Fibroblast of the aortic adventitia (primary cell): ENCODE data around the gene PSMB3. TPM values are rescaled to one million over a fixed set of nuclear protein-coding genes. Genes with fewer than 3 reads are reported as not detected.

Source experiments
- DNase-seq: peaks from one replicate; pipeline ENCODE4 v3.0.0-alpha.2; 2010; ENCODE audit warnings: low read depth
- H3K4me3 ChIP-seq: 2 replicates; pipeline ENCODE4 v1.5.1; 2011; ENCODE audit warnings: low read depth, mild to moderate bottlenecking, control low read depth, low read length, moderate library complexity
- total RNA-seq: library from RNA; depleted of rRNA; stranded (reverse); fragments of >200 nt; gene quantifications from 2 replicates; pipeline ENCODE4 v1.2.3, GENCODE V29; 2012; ENCODE audit warnings: low replicate concordance
- TF ChIP-seq, protein P1 (sequence below): IDR thresholded peaks from 2 replicates; pipeline ENCODE4 v1.5.1; 2011; ENCODE audit warnings: mild to moderate bottlenecking, low read length, control low read depth, inconsistent platforms; ENCODE audit not compliant: insufficient read depth

The PSMB3 gene
- total RNA-seq, 1 donor: 293 TPM

DNA sequence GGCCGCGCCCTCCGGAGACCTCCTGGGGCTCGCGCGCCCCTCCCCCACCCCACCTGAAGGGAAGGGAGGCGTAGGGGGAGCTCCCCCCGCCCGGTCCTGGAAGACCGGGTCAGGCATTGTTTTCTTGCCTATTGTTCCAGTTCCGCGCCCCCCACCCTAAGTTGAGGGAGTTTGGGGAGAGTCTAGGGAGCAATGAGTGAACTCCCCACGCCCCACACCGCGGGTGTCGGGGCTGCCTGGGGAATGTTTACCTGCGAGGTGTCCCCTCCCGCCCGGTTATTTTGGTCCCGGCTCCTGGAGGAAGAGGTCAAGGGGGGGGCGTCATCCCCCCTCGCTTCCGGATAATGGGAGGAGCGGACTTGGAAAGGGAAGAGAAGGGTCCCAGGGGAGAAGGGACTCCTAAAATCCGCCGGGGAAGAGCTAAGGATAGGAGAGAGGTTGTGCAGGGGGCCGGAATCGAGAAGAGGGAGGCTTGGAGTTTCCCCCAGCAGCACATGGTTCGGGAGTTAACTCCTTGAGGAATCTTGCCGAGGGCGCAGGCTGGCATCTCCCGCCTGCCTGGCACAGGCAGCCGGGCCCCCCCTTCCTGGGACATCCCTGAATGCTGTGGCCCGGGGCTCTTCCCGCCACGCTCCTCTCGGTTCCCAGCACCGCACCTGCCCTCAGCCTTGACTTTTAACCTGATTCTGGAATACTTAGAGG is 46.6 kb upstream of the PSMB3 start:
- TF ChIP-seq, protein P1, sequence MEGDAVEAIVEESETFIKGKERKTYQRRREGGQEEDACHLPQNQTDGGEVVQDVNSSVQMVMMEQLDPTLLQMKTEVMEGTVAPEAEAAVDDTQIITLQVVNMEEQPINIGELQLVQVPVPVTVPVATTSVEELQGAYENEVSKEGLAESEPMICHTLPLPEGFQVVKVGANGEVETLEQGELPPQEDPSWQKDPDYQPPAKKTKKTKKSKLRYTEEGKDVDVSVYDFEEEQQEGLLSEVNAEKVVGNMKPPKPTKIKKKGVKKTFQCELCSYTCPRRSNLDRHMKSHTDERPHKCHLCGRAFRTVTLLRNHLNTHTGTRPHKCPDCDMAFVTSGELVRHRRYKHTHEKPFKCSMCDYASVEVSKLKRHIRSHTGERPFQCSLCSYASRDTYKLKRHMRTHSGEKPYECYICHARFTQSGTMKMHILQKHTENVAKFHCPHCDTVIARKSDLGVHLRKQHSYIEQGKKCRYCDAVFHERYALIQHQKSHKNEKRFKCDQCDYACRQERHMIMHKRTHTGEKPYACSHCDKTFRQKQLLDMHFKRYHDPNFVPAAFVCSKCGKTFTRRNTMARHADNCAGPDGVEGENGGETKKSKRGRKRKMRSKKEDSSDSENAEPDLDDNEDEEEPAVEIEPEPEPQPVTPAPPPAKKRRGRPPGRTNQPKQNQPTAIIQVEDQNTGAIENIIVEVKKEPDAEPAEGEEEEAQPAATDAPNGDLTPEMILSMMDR: no peak
- peak; percentile 45 for DNase-seq
- peak overlapping the region; percentile 75 for H3K4me3 ChIP-seq

DNA sequence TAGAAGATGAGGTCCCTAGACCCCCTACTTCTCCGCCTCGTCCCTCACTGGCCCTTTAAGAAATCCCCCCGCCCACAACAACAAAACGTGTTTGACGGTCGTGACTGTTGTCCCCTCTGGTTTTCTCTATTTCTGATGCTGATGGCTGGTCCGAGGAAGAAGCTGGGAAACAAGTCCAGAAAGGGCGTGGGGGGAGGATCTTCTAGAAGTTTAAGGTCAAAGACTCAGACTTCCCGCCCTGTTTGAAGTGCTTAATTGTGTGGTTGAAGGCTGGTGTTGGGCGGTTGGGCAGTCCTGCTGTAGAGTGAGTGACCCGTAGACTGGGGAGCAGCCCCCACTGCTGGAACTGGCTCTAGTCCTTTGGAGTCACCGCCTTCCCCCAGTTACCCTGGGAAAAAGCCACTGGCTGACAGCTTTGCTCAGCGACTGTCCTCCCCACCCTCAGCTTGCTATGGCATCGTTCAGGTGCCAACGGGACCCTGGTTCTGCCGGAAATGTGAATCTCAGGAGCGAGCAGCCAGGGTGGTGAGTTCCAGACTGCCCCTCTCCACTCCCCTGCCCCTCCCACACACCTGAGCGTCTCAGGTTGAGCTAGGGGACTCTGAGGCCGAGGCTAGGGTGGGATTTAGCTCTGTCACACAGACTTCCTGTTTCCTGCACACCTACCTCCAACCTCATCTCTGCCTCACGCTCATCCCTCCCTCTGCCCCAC is 45.9 kb upstream of the PSMB3 start:
- peak overlapping the region; percentile 75 for H3K4me3 ChIP-seq
- no peak for DNase-seq
- TF ChIP-seq, protein P1: no peak

DNA sequence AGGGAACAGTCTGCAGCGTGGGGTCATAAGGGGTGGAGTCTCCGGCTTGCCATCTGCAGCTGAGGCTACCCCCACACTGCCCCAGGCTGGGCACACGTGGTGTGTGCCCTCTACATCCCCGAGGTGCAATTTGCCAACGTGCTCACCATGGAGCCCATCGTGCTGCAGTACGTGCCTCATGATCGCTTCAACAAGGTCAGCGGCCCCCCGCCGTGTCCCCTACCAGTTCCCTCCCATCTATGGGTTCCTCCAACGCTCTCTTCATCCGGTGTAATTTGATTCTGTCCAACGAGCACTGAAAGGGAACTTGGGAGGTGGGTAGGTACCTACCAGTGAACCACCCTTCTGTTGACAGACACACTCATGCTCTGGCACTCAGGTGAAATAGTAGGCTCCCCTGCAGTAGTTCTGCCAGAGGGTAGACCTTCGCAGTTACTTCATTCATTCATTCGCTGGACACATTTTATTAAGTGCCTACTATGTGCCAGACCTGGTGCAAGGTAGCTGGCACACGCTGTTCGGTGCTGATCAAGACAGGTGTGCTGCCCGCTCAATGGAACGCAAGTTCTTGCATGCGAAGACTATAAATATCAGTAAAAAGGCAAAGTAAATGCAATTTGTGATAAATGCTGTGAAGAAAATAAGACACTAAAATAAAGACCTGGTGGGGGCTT is 44.7 kb upstream of the PSMB3 start:
- TF ChIP-seq, protein P1: no peak
- DNase-seq: no peak
- H3K4me3 ChIP-seq: no peak overlapping the region

DNA sequence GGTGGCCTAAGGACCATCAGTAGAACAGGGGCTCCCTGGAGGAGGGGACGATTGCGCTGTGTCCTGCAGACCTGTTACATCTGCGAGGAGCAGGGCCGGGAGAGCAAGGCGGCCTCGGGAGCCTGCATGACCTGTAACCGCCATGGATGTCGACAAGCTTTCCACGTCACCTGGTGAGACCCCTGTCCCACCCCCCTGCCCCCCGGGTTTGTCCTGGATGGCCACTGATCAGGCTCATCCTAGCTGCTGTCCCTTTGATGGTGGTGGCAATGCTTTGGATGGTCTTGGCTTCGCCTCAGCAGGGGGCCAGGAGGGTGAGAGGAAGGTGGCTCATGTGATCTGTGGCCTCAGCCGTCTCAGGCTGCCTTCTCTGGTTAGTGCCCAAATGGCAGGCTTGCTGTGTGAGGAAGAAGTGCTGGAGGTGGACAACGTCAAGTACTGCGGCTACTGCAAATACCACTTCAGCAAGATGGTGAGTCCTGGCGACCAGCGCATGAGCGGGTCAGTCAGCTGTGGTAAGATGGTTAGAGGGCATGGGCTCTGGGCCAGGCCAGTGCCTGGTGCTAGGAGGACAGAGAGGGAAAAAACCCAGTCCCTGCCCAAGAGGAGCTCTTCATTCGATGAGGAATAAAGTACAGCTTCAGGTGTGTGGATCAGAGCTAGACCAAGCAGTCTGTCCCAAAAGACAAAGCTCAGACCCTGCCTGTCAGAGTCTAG is 43.3 kb upstream of the PSMB3 start:
- no peak for DNase-seq
- no peak overlapping the region for H3K4me3 ChIP-seq
- TF ChIP-seq, protein P1: no peak

DNA sequence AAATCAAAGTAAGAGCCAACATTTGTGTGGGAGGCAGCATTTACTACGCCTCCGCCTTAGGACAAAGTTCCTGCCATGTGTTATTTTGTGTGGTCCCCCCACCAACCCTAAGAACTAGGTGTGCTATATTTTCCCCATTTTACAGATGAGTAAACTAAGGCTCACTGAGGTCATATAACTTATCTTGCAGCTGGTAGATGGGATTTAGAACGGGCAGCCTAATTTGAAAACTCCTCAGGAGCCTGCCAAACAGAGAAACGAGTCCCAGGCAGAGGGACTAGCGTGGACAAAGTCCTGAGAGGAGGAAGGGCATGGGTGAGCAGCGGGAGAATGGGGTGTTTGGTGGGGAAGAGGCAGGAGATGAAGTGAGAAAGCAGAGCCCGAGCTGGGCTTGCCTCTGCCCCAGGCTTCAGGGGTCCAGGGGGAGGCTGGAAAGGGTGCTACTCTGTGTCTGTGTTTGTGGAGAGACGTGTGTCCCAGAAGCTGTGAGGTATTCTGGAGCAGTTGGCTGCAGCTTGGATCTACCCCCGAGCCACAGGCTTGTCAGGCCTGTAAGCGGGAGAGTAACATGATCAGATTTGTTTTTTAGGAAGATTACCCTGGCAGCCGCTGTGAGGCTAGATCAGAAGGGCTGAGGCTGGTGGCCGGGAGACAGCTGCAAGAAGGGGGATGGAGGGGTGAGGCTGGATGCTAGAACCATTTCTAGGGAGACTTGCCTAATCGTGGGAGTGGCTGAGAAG is 42.5 kb upstream of the PSMB3 start:
- TF ChIP-seq, protein P1: no peak
- H3K4me3 ChIP-seq: no peak overlapping the region
- DNase-seq: no peak

DNA sequence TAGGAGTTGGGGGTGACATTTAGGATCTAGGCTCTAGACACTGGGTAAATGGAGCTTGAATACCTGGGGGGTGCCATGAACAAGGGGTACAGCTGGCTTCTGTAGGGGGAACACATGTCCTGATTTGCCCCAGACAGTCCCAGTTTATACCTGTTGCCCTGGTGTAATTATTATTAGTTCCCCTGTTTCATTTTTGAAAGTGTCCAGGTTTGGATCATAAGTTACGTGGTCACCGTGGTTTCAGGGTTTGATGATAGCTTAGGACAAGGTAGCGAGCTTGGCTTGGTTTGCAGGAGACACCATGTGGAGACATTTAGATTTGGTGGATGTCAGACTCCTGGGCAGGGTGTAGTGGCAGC is 42.0 kb upstream of the PSMB3 start:
- TF ChIP-seq, protein P1: no peak
- DNase-seq: no peak
- H3K4me3 ChIP-seq: no peak overlapping the region
